Endothelial cell of umbilical vein (primary cell): ENCODE data around the gene UNC5C. TPM values are rescaled to one million over a fixed set of nuclear protein-coding genes. Genes with fewer than 3 reads are reported as not detected.

Experiments used
- BruUV-seq: library from RNA; stranded (reverse); fragments of 400-500 nt; replicated peaks from 2 replicates; lab custom pipeline; 2021; lab: Mats Ljungman, UMichigan
- CTCF ChIA-PET: fragments of 300-600, 350-600 bp; sonication (Branson Sonifier 250); formaldehyde crosslinking; loops from one replicate; lab custom pipeline; 2021; ENCODE audit warnings: antibody characterized with exemption, inconsistent platforms; lab: Charles Lee
- POLR2A ChIA-PET: fragments of 300-600, 350-600 bp; sonication (Branson Sonifier 250); formaldehyde crosslinking; loops from one replicate; lab custom pipeline; 2021; ENCODE audit warnings: antibody characterized with exemption, inconsistent platforms; lab: Charles Lee
- DNase-seq: peaks from one replicate; pipeline ENCODE4 v3.0.0-alpha.2; 2011; ENCODE audit warnings: low read depth, low spot score
- FAIRE-seq: peaks from 2 replicates; lab custom pipeline; 2011; peaks lifted over from hg19 to GRCh38; lab: Jason Lieb, UNC
- H2AFZ ChIP-seq: 2 replicates; pipeline ENCODE4 v1.6.0; 2012; ENCODE audit warnings: low read depth, low read length, control low read depth, inconsistent platforms
- H3K27ac ChIP-seq: 2 replicates; pipeline ENCODE4 v1.5.1; 2011; ENCODE audit warnings: low read depth, mild to moderate bottlenecking, control low read depth, low read length, moderate library complexity; ENCODE audit not compliant: insufficient read depth
- H3K27me3 ChIP-seq, 2 experiments: 2 replicates each; pipeline versions ENCODE4 v1.6.0 to v1.6.1; 2011; ENCODE audit warnings: low read length in 2 of 2, mixed read lengths in 1 of 2; ENCODE audit not compliant: control insufficient read depth in 2 of 2, insufficient read depth in 2 of 2
- H3K36me3 ChIP-seq, 2 experiments: 2 replicates in 1 of 2; 3 replicates in 1 of 2; pipeline ENCODE4 v1.5.1; 2011; ENCODE audit warnings: low read length in 2 of 2, mild to moderate bottlenecking in 1 of 2, moderate library complexity in 1 of 2; ENCODE audit not compliant: control insufficient read depth in 2 of 2, insufficient read depth in 2 of 2; ENCODE audit errors: extremely low read depth in 1 of 2
- H3K4me1 ChIP-seq: 3 replicates; pipeline ENCODE4 v1.5.1; 2011; ENCODE audit warnings: mild to moderate bottlenecking, low read length; ENCODE audit not compliant: control insufficient read depth, insufficient read depth; ENCODE audit errors: extremely low read depth
- H3K4me2 ChIP-seq: 2 replicates; pipeline ENCODE4 v1.6.1; 2011; ENCODE audit warnings: low read length, control low read depth, mixed read lengths; ENCODE audit not compliant: insufficient read depth
- H3K4me3 ChIP-seq, 3 experiments: fragments of 200-600 bp in 1 of 3; sonication (generic), shearing (Covaris generic) in 1 of 3; replicated peaks in 1 of 3; 2 replicates each; pipeline ENCODE4 v1.5.1; 2011 to 2016; ENCODE audit warnings: control low read depth in 3 of 3, low read length in 3 of 3, mild to moderate bottlenecking in 2 of 3, inconsistent platforms in 1 of 3, low read depth in 1 of 3, moderate library complexity in 1 of 3; ENCODE audit not compliant: insufficient read depth in 1 of 3
- H3K79me2 ChIP-seq: 2 replicates; pipeline ENCODE4 v1.6.0; 2012; ENCODE audit warnings: low read length, inconsistent platforms; ENCODE audit not compliant: control insufficient read depth, insufficient read depth
- H3K9ac ChIP-seq: replicated peaks from 2 replicates; pipeline ENCODE3; 2011; ENCODE audit warnings: low read length, control low read depth; ENCODE audit not compliant: insufficient read depth; ENCODE audit errors: extremely low read depth
- H3K9me1 ChIP-seq: replicated peaks from 3 replicates; pipeline ENCODE4 v1.6.0; 2011; ENCODE audit warnings: mild to moderate bottlenecking, low read length; ENCODE audit not compliant: control insufficient read depth, insufficient read depth; ENCODE audit errors: extremely low read depth
- H3K9me3 ChIP-seq: replicated peaks from 2 replicates; pipeline ENCODE4 v1.5.1; 2012; ENCODE audit warnings: low read length, inconsistent platforms; ENCODE audit not compliant: control insufficient read depth, insufficient read depth
- H4K20me1 ChIP-seq: replicated peaks from 2 replicates; pipeline ENCODE3; 2011; ENCODE audit warnings: mild to moderate bottlenecking, low read length; ENCODE audit not compliant: control insufficient read depth, insufficient read depth; ENCODE audit errors: extremely low read depth
- CTCF ChIP-seq, 2 donors: IDR thresholded peaks; 1 replicate in 1 of 2; 2 replicates in 1 of 2; pipeline ENCODE4 v1.5.1; 2011; ENCODE audit warnings: low read length in 2 of 2, mild to moderate bottlenecking in 2 of 2, moderate library complexity in 2 of 2, control low read depth in 1 of 2, inconsistent platforms in 1 of 2, low read depth in 1 of 2; ENCODE audit not compliant: insufficient read depth in 1 of 2; ENCODE audit errors: extremely low read depth in 1 of 2
- EZH2 ChIP-seq: IDR thresholded peaks from 2 replicates; pipeline ENCODE4 v1.6.1; 2012; ENCODE audit warnings: borderline replicate concordance, low read depth, mild to moderate bottlenecking, moderate library complexity, low read length, inconsistent platforms; ENCODE audit not compliant: severe bottlenecking
- FOS ChIP-seq: IDR thresholded peaks from 2 replicates; pipeline ENCODE4 v1.6.1; 2011; ENCODE audit warnings: mild to moderate bottlenecking, low read length, moderate library complexity, borderline replicate concordance; ENCODE audit not compliant: insufficient read depth
- GATA2 ChIP-seq: IDR thresholded peaks from 2 replicates; pipeline ENCODE4 v1.7.0; 2011; ENCODE audit warnings: low read depth, mild to moderate bottlenecking, moderate library complexity, mixed read lengths, low read length; ENCODE audit not compliant: insufficient read length, insufficient read depth
- JUN ChIP-seq: IDR thresholded peaks from 2 replicates; pipeline ENCODE4 v1.6.1; 2011; ENCODE audit warnings: borderline replicate concordance, low read depth; ENCODE audit not compliant: insufficient read length, insufficient read depth
- MAX ChIP-seq: IDR thresholded peaks from 2 replicates; pipeline ENCODE4 v1.6.1; 2011; ENCODE audit not compliant: insufficient read depth, insufficient read length
- MYC ChIP-seq: IDR thresholded peaks from one replicate; pipeline ENCODE4 v1.6.1; 2011; ENCODE audit warnings: mild to moderate bottlenecking, low read depth, low read length
- POLR2A ChIP-seq: IDR thresholded peaks from 2 replicates; pipeline ENCODE4 v1.6.1; 2012; ENCODE audit warnings: low read depth, mild to moderate bottlenecking, control low read depth, low read length
- POLR2AphosphoS5 ChIP-seq: IDR thresholded peaks from 2 replicates; pipeline ENCODE4 v1.6.1; 2012; ENCODE audit warnings: low read depth, mild to moderate bottlenecking, control low read depth, low read length, moderate library complexity; ENCODE audit not compliant: insufficient read depth
- dilution Hi-C: fragments of 300-500 bp; cut with MboI; formaldehyde crosslinking; loops from one replicate; pipeline ENCODE4 v1.15.0; 2019; ENCODE audit warnings: low sequenced_read_pairs; ENCODE audit not compliant: extremely low pct_ligation_motif_present
- intact Hi-C: fragments of 100-400 bp; cut with micrococcal nuclease; formaldehyde crosslinking; loops from one replicate; pipeline ENCODE4 v1.10.0; 2022
- polyA plus RNA-seq, 4 experiments: library from polyadenylated mRNA; depleted of rRNA in 3 of 4; stranded (reverse) in 3 of 4; unstranded in 1 of 4; fragments of >200 nt; gene quantifications; 2 replicates each; pipeline versions ENCODE4 v1.2.1 to v1.2.3, GENCODE V29; 2011 to 2012; ENCODE audit warnings: missing spikeins in 1 of 4
- total RNA-seq: library from RNA; stranded (reverse); gene quantifications from 2 replicates; pipeline ENCODE4 v1.2.3, GENCODE V29; 2021

UNC5C gene
- total and polyA plus RNA-seq, 2 donors (not counting 3 experiments of a cell fraction or from before 2014, with no cell fraction given) = 0.44 to 0.53 TPM

- dilution Hi-C loops (no loop called here), intact Hi-C loops (no loop called here)
- H4K20me1 ChIP-seq = no peaks in the 10 kb centered on the region
- CTCF ChIA-PET = no interaction called here
- H3K79me2 ChIP-seq = no peaks in the 10 kb centered on the region
- FAIRE-seq = no peak
- no peak for DNase-seq
- POLR2A ChIA-PET = no interaction called here
- H3K9me1 ChIP-seq = no peaks in the 10 kb centered on the region
- H3K4me1 ChIP-seq = no peaks in the 10 kb centered on the region
- no peak overlapping the region for H3K27ac ChIP-seq
- BruUV-seq = no TSS peak
- H3K36me3 ChIP-seq = no peaks in the 10 kb centered on the region
- H2AFZ ChIP-seq = no peak overlapping the region
- H3K27me3 ChIP-seq = no peaks in the 10 kb centered on the region
- TF ChIP-seq FOS (no peak), CTCF (IDR thresholded peaks at IDR 0.05; ENCODE audit: extremely low read depth in 1 of 2, insufficient read depth in 1 of 2, low read depth in 1 of 2, low read length in 2 of 2) (no peak), JUN (no peak), MAX (no peak), POLR2A (no peak), MYC (no peak), EZH2 (no peak), POLR2AphosphoS5 (no peak), GATA2 (no peak)
- H3K9ac ChIP-seq = no peak overlapping the region
- no peak overlapping the region for H3K4me2 ChIP-seq
- no peaks in the 10 kb centered on the region for H3K9me3 ChIP-seq
- H3K4me3 ChIP-seq = no peak overlapping the region
These were observed 54.6 kb downstream of the UNC5C start for GRCh38 chr4:95494186-95494585.
